Hematopoietic multipotent progenitor cell treated with erythropoietin and hydrocortisone succinate and interleukin-3 and kit ligand, for 4 days (in vitro differentiated cells): ENCODE data around the gene CYB5R3.
"Not testable (repeated sequence)": the region's sequence is repeated elsewhere in the genome, so short reads cannot be mapped to it uniquely, and the experiment has no call there.

Source experiments
- DNase-seq: peaks from one replicate; pipeline ENCODE4 v3.0.0-alpha.2; 2015

The CYB5R3 gene

GRCh38 chr22:42677936-42678335 lies 28.7 kb upstream of the CYB5R3 start:
- not testable (repeated sequence) for DNase-seq

GRCh38 chr22:42676059-42676607 lies 26.9 kb upstream of the CYB5R3 start:
- no peak for DNase-seq

DNA sequence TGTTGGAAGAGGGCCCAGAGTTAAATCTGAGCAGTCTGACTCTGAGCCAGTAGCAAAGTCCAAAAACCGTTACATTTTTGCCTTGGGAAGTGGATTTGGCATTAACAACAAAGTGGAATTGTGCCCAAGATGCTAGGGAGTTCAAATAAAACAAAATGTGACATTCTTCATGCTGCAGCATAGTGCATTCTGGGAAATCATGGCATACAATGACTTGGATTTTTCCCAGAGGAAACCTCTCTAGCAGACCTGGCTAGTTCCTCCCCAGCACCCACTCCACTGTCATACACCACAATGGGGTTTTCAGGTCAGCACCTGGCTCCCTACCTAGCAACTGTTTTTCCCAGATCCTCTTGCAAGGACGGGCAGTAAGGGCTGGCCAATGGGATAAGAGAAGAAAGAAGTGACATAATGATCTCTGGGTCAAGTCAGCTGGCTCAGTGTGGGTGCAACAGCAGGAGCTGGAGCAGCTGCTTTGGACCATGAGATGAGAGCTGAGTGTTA lies 24.8 kb upstream of the CYB5R3 start:
- no peak for DNase-seq

DNA sequence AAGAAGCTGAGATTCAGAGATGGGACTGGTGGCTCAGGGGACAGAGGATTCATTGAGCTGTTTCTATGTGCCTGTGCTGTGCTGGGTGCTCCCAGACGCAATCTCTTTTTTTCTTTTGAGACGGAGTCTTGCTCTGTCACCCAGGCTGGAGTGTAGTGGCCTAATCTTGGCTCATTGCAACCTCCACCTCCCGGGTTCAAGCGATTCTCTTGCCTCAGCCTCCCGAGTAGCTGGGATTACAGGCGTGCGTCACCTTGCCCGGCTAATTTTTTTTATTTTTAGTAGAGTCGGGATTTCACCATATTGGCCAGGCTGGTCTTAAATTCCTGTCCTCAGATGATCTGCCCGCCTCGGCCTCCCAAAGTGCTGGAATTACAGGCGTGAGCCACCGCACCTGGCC lies 23.9 kb upstream of the CYB5R3 start:
- not testable (repeated sequence) for DNase-seq

GRCh38 chr22:42670921-42671709 lies 21.9 kb upstream of the CYB5R3 start:
- DNase-seq: no peak

- DNase-seq: no peak
These were observed 20.9 kb upstream of the CYB5R3 start for GRCh38 chr22:42670046-42670445.

GRCh38 chr22:42666393-42666792 lies 17.2 kb upstream of the CYB5R3 start:
- not testable (repeated sequence) for DNase-seq

- DNase-seq: no peak
These were observed 16.0 kb upstream of the CYB5R3 start for GRCh38 chr22:42664976-42665831.

GRCh38 chr22:42661985-42662831 lies 13.0 kb upstream of the CYB5R3 start:
- peak; percentile 88 for DNase-seq

GRCh38 chr22:42656578-42656977 lies 7.4 kb upstream of the CYB5R3 start:
- DNase-seq: no peak

DNA sequence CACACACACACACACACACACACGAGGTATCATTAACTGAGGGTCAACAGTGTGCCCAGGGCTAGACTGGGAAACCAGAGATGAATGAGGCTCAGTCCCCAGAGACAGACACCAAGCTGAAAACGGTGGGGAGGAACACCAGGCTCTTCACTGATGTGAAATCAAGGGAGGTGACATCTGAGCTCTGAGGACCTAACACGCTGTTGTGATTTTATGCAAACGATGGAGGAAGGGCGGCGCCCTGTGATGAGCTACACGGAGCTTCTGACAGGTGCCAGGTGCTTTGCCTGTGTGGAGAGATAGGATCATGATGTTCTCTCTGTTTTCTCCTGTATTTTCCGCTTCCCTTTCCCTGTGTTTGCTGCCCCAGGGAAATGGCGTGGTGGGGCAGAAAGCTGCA lies 6.5 kb upstream of the CYB5R3 start:
- DNase-seq: no peak

DNA sequence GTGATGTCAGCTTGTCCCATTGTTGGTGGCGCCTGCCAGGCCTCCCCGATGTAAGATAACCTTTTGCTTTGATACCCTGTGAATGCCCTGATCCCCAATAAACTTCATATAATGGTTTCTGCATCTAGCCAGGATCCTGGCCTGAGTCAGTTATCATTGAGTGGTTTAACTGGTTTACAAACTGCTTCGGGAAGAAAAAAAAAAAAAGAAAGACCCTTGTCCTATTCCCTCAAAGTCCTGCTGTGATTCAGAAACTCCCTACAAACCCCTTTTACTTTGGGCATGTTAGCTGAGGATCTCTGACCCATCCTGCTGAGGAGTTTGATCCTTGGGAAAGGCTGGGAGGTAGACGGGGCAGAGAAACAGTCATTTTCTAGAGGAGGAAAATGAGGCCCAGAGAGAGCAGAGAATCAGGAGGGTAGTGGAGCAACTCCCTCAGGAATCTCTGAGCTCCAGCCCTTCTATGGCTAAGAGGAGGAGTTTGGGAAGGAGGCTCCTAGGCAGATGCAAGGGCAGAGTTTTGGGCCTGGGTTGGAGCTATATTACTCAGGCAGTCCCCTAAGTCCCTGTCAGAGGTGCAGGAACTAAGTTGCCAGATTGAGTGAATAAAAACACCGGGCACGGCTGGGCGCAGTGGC lies 5.4 kb upstream of the CYB5R3 start:
- DNase-seq: no peak

DNA sequence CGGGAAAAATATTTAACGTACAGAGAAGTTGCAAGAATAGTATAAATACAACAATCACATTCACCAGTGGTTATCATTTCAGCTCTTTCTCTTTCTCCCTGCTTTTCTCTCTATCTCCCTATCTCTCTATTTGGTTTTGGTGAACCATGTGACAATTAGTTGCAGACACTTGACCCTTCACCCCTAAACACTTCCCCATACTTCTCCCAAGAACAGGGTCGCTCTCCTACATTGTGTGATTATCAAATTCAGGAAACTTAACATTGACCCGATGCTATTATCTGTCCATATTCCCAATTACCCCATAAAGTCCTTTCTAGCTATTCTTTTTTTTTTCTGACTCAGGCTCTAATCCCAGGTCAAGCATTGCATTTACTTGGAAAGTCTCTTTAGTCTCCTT lies 4.8 kb upstream of the CYB5R3 start:
- no peak for DNase-seq

DNA sequence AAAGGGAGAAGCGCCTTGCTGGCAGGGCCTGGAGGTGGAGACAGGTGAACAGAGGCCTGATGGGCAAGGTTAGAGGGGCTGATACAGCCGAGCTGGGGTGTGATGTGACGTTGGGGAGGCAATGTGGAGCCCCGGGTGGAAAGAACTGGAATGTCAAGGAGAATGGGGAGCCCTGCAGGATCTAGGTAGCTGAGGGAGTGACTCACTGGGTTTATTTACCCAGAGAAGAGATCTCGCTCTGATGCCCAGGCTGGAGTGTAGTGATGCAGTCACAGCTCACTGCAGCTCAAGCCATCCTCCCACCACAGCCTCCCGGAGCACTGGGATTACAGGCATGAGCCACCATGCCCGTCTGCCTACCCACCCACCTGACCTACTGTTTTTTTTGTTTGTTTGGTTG lies 1.9 kb upstream of the CYB5R3 start:
- DNase-seq: no peak

DNA sequence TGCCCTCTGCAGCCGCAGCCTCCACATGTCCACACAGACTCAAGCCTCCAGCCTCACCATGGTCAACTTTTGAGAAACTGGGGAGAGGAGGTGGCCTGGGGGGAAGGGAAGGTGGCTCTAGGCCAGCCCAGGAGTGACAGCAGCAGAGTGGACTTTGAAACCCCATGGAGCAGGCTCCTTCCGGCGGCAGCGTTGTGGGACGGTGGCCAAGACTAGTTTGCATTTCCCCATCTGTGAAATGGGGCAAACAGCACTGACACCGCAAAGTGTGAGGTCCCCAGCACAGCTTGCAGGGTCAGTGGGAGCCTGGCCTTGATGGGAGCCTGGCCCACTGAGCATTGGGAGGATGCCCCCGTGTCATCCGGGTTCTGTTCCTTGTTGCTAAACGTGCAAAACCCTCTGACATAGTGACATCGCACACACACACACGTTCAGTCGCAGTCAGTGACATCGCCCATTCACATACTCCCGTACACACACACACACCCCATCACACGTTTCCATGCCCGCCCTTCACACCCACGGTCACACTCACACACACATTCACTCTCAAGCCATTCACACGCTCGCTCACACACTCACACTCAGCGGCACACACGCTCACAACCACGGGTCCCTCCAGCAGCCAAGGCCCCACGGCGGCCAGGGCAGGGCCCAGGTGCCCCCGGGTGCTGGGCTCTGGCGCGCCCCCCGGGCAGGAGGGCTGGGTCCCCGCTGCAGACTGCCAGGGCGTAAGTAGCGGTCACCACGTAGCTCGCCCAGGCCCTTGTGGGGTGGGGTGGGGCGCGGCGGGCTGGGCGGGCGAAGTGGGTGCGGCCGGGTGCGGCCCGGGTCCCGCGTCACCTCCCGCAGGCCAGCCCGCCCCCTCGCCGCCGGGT lies 585 bp downstream of the CYB5R3 start:
- peak; percentile 80 for DNase-seq

DNA sequence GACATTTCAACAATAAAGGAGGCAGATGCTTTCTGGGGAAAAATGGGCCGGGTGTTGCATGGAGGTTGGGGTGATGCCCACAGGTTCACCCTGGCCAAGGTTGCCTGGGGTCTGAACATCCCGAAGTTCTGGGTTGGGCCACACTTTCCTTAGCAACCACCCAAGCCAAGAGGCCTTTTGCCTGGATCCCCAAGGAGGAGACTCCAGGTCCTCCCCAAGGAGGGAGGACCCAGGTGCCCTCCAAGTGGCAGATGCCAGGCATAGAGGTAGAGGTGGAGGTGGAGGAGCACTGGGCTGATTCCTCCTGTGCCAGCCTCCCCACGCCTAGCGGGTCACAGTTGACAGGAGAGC lies 1.2 kb downstream of the CYB5R3 start:
- DNase-seq: no peak

DNA sequence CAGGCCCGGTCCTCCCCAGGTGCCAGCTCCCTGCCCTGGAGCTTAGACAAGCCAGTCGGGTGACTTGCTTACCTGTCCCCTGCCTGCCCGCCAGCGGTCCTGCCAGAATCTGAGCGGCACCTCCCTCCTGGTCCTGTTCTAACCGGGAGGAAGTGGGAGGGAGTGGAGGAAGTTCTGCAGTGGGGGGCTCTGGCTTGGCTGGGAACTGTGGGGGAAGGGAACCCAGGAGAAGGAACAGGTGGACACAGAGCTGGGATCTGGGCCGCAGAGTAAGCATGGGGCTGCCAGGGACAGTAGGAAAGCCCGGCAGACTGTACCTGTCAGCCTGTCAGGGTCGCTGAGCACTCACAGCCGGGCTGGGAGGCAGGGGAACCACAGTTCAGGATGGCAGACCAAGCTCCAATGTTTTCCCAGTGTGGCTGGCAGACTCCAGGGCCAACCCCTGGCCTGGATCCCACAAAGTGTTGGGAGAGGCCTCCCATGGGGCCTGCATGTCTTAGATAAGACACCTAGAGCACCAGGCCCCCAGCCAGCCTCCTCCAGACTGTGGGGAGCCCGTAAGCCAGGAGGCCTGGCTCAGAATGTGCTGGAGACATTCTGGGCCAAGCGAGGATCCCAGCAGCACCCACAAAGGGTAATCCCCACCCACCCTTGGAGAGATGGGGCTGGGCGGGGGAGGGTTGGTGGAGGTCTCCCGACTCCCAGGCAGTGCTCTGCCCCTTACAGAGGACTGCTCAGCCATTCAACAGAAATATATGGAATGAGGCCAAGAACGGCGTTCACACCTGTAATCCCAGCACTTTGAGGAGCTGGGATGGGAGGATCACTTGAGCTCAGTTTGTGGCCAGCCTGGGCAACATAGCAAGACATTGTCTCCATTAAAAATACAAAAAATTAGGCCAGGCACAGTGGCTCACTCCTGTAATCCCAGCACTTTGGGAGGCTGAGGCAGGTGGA lies 2.3 kb downstream of the CYB5R3 start:
- peak; percentile 83 for DNase-seq

DNA sequence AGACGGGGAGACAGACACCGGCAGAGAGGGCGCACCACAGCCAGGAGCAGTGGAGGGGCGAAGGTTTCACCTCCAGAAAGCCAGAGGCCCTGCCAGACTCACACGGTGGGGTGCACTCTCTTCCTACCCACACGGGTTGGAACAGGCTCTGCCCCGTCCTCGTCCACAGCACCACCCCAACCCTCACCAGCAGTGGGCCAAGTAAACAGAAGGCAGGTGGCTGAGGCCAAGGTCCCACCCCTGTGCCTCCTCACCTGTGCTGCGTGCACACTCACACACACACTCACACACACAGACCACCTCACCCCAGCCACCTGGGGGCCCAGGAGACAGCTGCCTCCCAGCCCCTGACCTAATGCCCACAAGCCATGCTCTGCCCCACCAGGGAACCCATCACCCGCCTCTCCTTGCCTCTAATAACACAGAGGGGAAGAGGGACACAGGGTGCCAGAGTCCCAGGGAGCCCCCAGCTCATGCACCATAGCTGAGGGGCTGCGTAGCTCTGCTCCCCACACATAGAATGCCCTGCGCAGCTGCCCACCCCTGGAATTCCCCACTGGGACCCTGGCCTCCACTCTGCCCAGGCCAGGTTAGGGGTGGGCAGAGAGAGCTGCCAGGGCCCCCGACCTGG lies 3.1 kb downstream of the CYB5R3 start:
- DNase-seq: no peak

GRCh38 chr22:42645341-42645937 lies 3.8 kb downstream of the CYB5R3 start:
- no peak for DNase-seq
